GM18511 (cell line): ENCODE results near the gene AKT1S1.

Experiments
- ATAC-seq: cut with Tn5 transposase; IDR thresholded peaks from one replicate; pipeline ENCODE4 v1.9.1; 2021; ENCODE audit warnings: mild to moderate bottlenecking, moderate library complexity; ENCODE audit not compliant: unreplicated experiment

AKT1S1 gene

DNA sequence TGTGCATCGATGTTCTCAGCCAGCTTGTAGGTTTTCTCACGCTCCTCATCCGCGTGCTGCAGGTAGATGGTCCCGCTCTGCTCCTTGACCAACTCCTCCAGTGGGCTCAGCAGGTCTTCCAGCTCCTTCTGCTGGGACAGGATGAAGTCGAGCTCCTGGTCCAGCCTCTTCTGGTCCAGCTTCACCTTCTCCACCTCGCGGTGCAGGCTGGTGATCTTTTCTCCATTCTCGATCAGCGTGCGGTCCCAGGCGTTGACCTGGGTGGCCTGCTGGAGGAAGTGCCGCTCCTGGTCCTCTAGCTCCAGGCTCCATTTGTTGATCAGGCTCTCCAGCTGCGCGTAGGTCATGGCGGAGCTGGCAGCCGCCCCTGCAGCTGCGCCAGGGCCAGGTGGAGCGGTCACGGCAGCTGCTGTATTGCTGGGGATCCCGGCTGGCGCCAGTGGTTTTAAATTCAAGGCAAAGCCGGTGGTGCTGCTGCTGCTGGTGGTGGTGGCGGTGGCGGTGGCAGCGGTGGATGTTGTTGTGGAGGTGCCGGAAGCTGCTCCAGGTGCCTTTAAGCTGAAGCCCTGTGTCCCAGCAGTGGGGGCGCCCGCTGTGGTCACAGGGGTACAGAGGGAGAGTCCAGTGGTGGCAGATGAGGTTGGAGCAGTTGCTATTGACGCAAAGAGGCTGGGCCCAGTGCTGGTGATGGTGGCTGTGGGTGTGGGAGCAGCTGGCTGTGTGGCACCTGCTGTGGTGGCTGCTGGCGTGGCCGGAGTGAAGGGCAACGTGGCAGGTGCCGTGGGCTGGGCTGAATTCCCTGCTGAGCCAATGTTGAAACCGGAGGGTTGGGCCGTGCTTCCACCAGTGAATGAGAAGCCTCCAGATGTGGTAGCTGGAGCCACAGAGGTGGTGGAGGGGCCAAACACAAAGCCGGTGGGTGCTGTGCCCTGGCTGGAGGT, 31.6 kb upstream of the AKT1S1 start:
- ATAC-seq, result no peak

DNA sequence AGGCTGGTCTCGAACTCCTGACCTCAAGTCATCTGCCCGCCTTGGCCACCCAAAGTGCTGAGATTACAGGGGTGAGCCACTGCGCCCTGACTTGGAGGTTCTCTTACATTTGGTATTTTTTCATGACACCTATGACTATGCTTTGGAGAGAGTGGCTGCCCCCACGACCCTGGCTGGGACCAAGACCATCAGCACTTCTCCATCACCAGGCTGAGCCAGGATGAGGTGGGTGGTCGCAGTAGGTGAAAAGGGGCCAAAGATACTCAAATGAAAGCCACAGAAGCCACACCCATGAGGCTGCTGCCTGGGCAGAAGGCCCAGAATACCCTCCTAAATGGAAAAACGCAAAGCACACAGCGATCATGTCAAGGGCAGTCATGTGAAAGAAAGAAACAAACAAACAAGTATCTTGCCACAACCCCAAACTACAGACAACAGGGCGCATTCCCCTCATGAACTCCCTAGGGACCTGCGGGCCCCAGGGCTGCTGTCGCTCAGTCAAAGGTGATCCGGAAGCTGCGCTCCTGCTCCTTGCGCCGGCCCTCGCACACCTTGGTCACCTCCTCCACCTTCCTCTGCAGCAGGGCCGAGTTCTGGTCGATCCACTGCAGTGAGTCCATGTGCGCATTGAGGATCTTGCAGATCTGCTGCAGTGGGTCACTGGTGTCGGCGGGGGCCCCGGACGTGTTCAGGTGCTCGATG, 30.7 kb upstream of the AKT1S1 start:
- ATAC-seq, result no peak

GRCh38 chr19:49906879-49907564, 29.9 kb upstream of the AKT1S1 start:
- ATAC-seq, result no peak

DNA sequence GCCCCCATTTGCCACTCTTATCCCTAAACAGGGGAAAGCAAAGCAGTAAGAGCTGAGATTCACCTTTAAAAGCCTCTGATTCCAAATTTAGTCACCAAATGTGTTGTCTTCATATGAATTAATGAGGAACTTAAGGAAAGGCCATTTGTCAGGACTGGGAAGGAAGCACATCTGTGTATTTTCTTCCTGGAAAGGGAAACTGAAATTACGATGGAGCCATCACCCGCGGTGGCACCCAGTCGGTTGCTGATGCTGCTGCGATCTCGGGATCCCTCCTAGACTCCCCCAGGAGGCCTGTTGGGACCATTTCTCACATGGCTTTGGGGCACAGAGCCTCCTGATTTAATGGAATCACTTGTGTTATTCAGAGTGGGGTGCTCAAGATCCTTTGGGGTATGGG, 27.0 kb upstream of the AKT1S1 start:
- no peak for ATAC-seq

- ATAC-seq, result peak; percentile 64
These were observed 19.9 kb upstream of the AKT1S1 start, which contains the start of gene IL4I1 for GRCh38 chr19:49896863-49897621. Gene IL4I1, minus strand, starts transcription at chr19:49896887. Its CDS starts 727 bp downstream, at chr19:49896160.

DNA sequence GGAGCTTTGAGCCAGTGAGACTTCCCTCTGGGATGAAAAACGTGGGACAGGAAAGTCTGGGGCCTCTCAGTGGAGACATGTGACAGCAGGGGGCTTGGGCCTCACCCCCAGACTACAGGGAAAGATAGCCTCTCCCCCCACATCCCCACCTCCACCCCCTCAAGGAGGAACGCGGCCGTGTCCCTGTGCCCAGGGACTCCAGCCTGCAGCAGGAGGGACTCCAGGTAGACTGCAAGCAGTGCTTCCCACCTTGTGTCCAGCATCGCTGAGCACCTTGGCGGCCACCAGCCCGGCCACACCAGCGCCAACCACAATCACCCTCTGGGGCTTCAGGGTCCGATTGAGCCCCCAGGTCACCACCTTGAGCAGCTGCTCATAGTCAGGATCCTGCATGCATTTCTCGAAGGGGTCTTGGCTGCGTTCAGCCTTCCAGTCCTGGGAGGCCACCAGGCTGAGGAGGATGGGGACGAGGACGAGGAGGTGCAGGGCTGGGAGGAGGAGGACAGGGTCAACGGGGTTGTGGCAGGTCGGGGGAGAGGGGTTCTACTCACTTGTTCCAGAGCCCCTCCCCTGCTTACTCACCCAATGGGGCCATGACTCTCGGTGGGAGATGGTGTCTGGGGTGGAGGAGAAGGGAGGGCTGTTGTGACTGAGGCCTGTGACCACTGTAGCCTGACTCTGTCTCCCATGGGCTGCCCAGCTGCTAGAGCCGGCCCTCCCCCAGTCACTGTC, 18.6 kb upstream of the AKT1S1 start:
- no peak for ATAC-seq

GRCh38 chr19:49894879-49895565, 17.9 kb upstream of the AKT1S1 start:
- no peak for ATAC-seq

DNA sequence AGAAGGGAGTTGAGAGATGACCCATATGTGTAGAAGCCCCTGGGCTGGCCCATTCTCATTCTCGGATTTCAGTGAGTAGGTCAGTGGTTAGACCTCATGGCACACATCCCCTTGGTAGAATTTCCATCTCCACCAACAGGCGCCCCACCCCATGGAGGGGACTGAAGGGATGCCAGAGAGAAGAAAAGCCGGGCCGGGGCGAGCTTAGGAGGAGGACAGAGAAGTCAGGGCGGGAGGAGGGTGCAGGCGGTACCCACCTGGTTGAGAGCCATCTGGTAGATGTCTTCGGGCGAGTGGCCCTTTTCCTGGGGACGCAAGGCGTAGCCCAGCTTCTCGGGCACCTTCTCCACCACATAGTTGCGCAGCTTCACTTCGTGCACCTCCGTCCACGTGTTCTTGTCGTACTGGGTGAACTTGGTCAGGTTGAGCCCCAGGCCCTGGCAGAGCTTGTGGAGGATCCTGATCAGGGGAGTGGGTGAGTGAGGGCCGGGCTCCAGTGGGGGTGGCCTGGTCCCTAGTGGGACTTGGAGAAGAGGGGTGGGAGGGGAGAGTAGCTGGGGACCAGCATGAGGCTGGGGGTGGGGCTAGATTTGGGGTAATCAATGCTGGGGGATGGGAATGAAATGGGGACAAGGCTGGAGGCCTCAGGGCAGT, 17.0 kb upstream of the AKT1S1 start:
- no peak for ATAC-seq

- no peak for ATAC-seq
These were observed 15.6 kb upstream of the AKT1S1 start for GRCh38 chr19:49892716-49893115.

GRCh38 chr19:49891393-49891792, 14.2 kb upstream of the AKT1S1 start:
- no peak for ATAC-seq

GRCh38 chr19:49890349-49891311, 13.5 kb upstream of the AKT1S1 start:
- ATAC-seq, result no peak

- no peak for ATAC-seq
These were observed 12.7 kb upstream of the AKT1S1 start for GRCh38 chr19:49889687-49890348.

- ATAC-seq, result no peak
These were observed 12.0 kb upstream of the AKT1S1 start for GRCh38 chr19:49889038-49889686.

DNA sequence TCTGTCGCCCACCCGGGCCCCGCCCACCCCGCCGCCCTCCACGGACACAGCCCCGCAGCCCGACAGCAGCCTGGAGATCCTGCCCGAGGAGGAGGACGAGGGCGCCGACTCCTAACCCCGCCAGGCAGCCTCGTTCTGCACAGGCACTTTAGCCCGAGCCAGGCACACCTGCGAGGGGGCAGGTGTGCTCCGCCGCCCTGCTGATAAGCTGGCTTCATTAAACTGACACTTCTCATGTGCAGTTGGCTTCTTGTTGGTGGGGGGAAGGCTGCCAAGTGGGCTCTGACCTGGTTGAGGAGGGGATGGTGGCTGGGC, 11.3 kb upstream of the AKT1S1 start:
- ATAC-seq, result no peak

- ATAC-seq, result no peak
These were observed 10.7 kb upstream of the AKT1S1 start for GRCh38 chr19:49887665-49888509.

DNA sequence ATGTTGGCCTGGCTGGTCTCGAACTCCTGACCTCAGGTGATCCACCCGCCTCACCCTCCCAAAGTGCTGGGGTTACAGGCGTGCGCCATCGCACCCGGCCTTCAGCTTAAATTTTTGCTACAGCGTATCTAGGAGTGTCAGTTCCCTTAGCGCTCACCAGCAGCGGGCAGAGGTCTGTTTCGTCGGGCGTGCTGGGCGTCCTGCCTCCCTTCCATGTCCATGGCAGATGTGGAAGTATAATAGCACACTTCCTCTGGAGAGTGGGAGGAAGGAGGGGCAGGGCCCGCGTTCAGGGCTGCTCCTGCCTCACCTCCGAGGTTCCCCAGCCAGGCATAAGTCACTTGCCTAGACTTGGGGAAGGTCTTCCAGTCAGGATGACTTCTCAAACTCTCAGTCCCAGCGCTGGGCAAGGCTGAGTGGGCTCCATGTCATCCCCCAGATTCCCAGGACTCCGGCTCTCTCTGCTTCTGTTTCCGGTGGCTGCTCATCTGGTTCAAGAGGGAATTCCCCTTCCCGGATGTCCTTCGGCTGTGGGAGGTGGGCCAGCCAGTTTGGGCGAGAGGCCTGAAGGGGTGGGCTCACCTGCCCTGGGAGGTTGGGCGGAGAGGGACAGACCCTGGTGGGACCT, 10.0 kb upstream of the AKT1S1 start:
- ATAC-seq, result no peak
